ENCODE data around the gene DLG5.
"Not testable (repeated sequence)": the region's sequence is repeated elsewhere in the genome, so short reads cannot be mapped to it uniquely, and the experiment has no call there.

DLG5 gene

DNA sequence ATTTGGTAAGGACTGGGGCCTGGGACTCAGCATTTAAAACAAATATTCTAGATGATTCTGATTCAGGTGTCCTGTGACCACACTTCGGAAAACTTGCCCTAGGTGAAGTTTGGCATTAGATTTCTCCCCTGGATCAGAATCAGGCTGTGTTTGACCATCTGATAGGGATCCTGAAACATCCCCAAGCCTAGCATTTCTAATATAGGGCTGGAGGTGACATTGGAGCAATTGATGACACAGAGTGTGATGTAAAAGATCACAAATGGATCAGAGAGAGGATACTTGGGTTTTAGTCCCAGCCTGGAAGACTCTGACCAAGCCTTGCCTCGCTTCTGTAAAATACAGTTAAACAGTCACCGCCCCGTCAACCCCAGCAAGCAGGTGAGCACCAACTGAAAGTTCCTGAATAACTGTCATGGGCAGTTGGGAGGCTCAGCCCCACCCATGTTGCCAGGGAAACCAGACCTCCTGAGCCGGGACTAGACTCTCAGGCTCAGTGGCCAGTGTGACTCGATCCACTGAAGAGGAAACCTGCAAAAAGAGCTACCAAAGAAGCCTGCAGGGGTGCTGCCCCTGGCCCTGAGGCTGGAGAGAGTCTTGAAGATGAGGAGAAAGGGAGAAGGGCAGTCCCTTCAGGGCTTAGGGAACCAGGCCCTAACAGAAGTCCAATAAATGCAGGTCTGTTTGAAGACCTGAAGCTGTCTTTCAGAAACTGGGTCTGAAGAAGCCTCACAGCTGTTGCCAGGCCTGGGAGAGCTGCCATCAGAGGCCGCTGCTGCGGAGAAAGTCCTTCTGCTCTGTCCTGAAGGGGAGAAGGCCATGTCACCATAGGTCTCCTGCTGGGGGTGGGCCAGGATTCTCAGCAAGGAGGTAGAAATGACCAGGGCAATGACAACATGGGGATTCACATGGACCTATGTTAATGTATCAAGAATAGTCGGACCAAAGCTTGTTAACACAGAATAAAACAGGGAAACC is 162.8 kb downstream of the DLG5 start:
- no peak for DNase-seq (ENCODE audit: low read depth)

DNA sequence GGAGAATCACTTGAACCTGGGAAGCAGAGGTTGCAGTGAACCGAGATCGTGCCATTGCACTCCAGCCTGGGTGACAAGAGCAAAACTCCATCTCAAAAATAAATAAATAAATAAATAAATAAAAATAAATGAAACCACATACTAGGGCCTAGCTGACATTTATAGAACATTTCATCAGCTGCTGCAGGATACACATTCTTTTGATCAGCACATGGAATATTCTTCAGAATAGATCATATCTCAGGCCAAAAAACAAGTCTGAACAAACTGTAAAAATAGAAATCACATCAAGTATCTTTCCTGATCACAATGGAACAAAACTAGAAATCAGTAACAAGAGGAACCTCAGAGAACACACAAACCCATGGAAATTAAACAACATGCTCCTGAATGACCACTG is 168.1 kb downstream of the DLG5 start:
- DNase-seq (ENCODE audit: low read depth): not testable (repeated sequence)

DNA sequence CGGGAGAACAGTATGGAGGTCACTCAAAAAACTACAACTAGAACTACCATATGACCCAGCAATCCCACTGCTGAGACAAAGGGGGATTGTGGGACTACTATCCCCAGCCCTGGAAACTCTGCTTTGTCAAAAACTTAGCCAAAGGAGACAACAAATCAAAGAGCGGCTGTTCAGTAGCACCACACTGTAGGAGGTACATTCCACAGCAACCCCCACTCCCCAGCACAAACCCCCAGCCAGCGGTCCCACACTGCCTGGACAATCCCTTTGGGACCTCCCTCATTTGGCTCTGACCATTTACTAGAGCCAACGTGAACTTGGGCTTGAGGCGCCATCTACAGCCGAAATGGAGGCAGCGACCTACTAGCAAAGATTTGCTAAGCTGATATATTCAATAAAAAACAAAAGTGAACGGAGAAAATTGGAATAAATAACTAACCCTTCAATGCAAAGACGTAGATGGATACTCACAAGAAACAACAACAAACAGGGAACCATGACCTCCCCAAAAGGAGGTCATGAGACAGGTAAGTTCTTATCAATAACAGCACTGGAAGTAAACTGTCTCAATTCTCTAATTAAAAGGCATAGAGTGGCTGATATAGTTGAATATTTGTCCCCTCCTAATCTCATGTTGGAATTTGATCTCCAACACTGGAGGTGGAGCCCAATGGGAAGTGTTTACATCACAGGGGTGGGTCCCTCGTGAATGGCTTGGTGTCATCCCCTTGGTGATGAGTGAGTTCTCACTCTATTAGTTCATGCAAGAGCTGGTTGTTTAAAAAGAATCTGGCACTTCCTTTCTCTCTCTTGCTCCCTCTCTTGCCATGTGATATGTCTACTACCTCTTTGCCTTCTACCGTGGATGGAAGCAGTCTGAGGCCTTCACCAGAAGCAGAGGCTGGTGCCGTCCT is 170.0 kb downstream of the DLG5 start:
- peak; percentile 66 for DNase-seq (ENCODE audit: low read depth)

DNA sequence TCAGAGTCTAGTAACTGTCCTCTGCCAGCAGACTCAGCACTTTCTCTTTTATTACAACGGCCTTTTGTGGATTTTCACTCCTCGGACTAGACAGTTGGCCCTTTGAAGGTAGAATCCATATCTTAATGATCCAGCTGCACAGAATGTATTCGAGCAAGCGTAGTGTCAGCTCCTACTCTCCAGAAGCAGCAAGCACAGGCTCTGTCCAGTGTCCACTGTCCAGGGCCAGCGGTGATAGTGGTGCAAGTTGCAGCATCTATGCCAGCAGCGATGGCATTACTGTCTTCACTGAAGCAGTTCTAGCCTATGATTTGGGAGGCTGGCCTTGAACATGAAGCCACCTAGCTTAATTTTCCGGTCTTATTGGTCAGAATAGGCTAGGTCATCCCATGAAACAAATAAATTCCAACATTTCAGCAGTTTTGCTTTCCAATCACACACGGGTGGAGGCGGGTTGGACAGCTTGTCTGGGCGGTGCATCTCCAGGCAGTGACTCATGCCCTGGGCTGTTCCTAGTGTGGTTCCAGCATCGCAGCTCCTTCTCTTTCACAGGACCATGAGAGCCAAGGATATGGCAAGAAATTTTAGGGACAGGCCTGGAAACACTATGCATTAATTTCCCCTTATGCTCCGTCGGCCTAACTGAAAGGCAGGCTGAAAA is 180.4 kb downstream of the DLG5 start:
- DNase-seq (ENCODE audit: low read depth): peak; percentile 62

DNA sequence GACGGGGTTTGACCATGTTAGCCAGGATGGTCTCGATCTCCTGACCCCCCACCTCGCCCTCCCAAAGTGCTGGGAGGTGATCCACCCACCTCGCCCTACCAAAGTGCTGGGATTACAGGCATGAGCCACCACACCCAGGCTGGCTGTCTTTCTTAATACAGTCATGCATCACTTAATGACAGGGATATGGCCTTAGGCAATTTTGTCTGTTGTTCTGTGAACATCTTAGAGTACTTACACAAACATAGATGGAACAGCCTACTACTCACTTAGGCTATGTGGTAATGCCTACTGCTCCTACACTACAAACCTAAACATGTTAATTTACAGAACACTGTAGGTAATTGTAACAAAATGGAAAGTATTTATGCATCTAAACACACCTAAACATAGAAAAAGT is 182.3 kb downstream of the DLG5 start:
- DNase-seq (ENCODE audit: low read depth): peak; percentile 43

DNA sequence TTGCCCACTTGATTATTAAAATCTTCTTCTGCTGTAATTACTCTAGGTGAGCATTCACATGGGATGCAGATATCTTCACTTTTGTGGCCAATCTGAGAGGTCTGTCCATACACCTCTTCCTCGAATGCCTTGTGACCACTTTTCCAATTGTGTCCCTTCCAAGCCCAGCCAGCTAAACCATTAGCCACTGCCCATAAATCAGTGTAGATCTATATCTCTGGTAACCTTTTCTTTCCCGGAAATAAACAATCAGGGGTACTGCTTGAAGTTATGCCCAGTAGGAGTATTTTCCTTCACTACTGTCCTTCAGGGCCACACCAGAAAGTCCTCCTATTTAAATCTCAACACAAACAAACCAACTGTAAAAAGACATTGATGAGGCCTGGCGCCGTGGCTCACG is 184.4 kb downstream of the DLG5 start:
- DNase-seq (ENCODE audit: low read depth): no peak

DNA sequence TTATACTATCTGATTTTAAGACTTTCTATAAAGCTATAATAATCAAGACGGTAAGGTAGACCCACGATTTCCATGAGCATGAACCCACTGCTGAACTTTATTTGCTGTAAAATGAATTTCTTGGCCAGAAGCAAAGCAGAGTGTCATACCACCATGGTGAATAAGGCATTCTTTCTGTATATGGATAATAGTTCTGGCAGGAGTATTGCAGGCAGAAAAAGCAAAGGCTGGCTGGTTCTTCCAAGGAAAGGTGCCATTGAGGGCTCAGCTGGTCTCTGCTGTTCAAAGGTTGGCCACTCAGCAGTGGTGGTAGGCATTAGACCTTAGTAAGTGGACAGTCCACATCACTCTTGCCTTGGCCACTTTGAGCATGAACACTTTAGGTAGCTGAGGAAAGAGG is 184.8 kb downstream of the DLG5 start:
- peak; percentile 23 for DNase-seq (ENCODE audit: low read depth)

All from fibroblast of gingiva (primary cell).